Mesendoderm (in vitro differentiated cells): ENCODE results near the gene GNAT3.

Source experiments
- DNase-seq: peaks from one replicate; pipeline ENCODE4 v3.0.0; 2013
- H2AK5ac ChIP-seq: 2 replicates; pipeline ENCODE4 v1.6.1; 2013; ENCODE audit warnings: low read length, inconsistent platforms
- H2BK120ac ChIP-seq: 2 replicates; pipeline ENCODE4 v1.6.1; 2013; ENCODE audit warnings: low read depth, mild to moderate bottlenecking, low read length, moderate library complexity, mixed read lengths
- H2BK15ac ChIP-seq: replicated peaks from 2 replicates; pipeline ENCODE4 v1.6.1; 2013; ENCODE audit warnings: low read depth, mild to moderate bottlenecking, moderate library complexity
- H2BK5ac ChIP-seq: 2 replicates; pipeline ENCODE4 v1.6.1; 2013; ENCODE audit warnings: low read length, inconsistent platforms
- H3K18ac ChIP-seq: 2 replicates; pipeline ENCODE4 v1.6.1; 2013; ENCODE audit warnings: mild to moderate bottlenecking, low read length, mixed read lengths
- H3K23ac ChIP-seq: one replicate; pipeline ENCODE4 v1.6.1; 2013; ENCODE audit warnings: low read length
- H3K27ac ChIP-seq: 2 replicates; pipeline ENCODE4 v1.5.1; 2013; ENCODE audit warnings: low read depth, mild to moderate bottlenecking, inconsistent platforms, low read length, moderate library complexity
- H3K27me3 ChIP-seq: 2 replicates; pipeline ENCODE4 v1.6.1; 2013; ENCODE audit warnings: low read length, control low read depth, mild to moderate bottlenecking, inconsistent platforms; ENCODE audit not compliant: insufficient read depth, poor library complexity
- H3K36me3 ChIP-seq: 2 replicates; pipeline ENCODE4 v1.6.1; 2013; ENCODE audit warnings: low read length, inconsistent platforms; ENCODE audit not compliant: control insufficient read depth, insufficient read depth
- H3K4ac ChIP-seq: one replicate; pipeline ENCODE4 v1.6.1; 2013; ENCODE audit warnings: low read depth, mild to moderate bottlenecking, low read length, moderate library complexity
- H3K4me1 ChIP-seq: 2 replicates; pipeline ENCODE4 v1.6.1; 2013; ENCODE audit warnings: low read depth, low read length, inconsistent platforms; ENCODE audit not compliant: control insufficient read depth
- H3K4me2 ChIP-seq: 2 replicates; pipeline ENCODE4 v1.6.1; 2013; ENCODE audit warnings: low read length
- H3K4me3 ChIP-seq: 2 replicates; pipeline ENCODE4 v1.5.1; 2013; ENCODE audit warnings: mild to moderate bottlenecking, low read length
- H3K56ac ChIP-seq: one replicate; pipeline ENCODE4 v1.6.1; 2013; ENCODE audit warnings: low read length
- H3K79me1 ChIP-seq: 2 replicates; pipeline ENCODE4 v1.6.1; 2013; ENCODE audit warnings: low read length, inconsistent platforms
- H3K79me2 ChIP-seq: 2 replicates; pipeline ENCODE4 v1.6.1; 2013; ENCODE audit warnings: mild to moderate bottlenecking, low read length; ENCODE audit not compliant: control insufficient read depth, insufficient read depth
- H3K9ac ChIP-seq: 2 replicates; pipeline ENCODE4 v1.6.1; 2013; ENCODE audit warnings: low read length, inconsistent platforms
- H4K5ac ChIP-seq: one replicate; pipeline ENCODE4 v1.6.1; 2013; ENCODE audit warnings: low read length
- H4K8ac ChIP-seq: one replicate; pipeline ENCODE4 v1.6.1; 2013; ENCODE audit warnings: low read depth, mild to moderate bottlenecking, control low read depth, low read length, moderate library complexity
- WGBS: extraction: QIAGEN DNeasy Blood & Tissue Kit; methylation state at CpG from one replicate; pipeline ENCODE4 v1.1.7; 2013; ENCODE audit warnings: low lambda C conversion rate, missing lambda C conversion rate; ENCODE audit not compliant: insufficient coverage; ENCODE audit errors: extremely low coverage; 5-methylcytosine and 5-hydroxymethylcytosine counted together

The GNAT3 gene

GRCh38 chr7:80420876-80421275 is 91.0 kb downstream of the GNAT3 start:
- H3K4me1 ChIP-seq = no peaks in the 10 kb centered on the region
- H3K4ac ChIP-seq = no peak overlapping the region
- H2AK5ac ChIP-seq = no peak overlapping the region
- no peaks in the 10 kb centered on the region for H3K36me3 ChIP-seq
- H2BK5ac ChIP-seq = no peak overlapping the region
- no CpG with 5 or more reads among the region's 2 CpGs for WGBS
- H3K18ac ChIP-seq = no peak overlapping the region
- no peak overlapping the region for H3K4me3 ChIP-seq
- H4K8ac ChIP-seq = no peak overlapping the region
- H3K4me2 ChIP-seq = no peak overlapping the region
- H3K9ac ChIP-seq = no peak overlapping the region
- H3K27me3 ChIP-seq = no peaks in the 10 kb centered on the region
- H3K27ac ChIP-seq = no peak overlapping the region
- H3K23ac ChIP-seq = no peak overlapping the region
- no peak overlapping the region for H3K56ac ChIP-seq
- no peak overlapping the region for H2BK15ac ChIP-seq
- H3K79me2 ChIP-seq = no peaks in the 10 kb centered on the region
- no peaks in the 10 kb centered on the region for H3K79me1 ChIP-seq
- H2BK120ac ChIP-seq = no peak overlapping the region
- no peak for DNase-seq
- H4K5ac ChIP-seq = no peak overlapping the region

- DNase-seq = no peak
- Histone ChIP-seq H4K5ac (no peak overlapping the region), H2BK15ac (no peak overlapping the region), H3K36me3 (no peaks in the 10 kb centered on the region), H3K56ac (no peak overlapping the region), H3K9ac (no peak overlapping the region), H3K79me1 (no peaks in the 10 kb centered on the region), H3K4ac (peak overlapping the region; percentile 12), H3K4me2 (no peak overlapping the region), H4K8ac (no peak overlapping the region), H2AK5ac (no peak overlapping the region), H2BK5ac (no peak overlapping the region), H3K79me2 (no peaks in the 10 kb centered on the region), H3K18ac (no peak overlapping the region), H3K23ac (no peak overlapping the region), H3K4me3 (no peak overlapping the region), H2BK120ac (no peak overlapping the region), H3K27me3 (no peaks in the 10 kb centered on the region), H3K4me1 (no peaks in the 10 kb centered on the region), H3K27ac (no peak overlapping the region)
- WGBS = no CpG with 5 or more reads among the region's 6 CpGs
Measured at GRCh38 chr7:80417211-80417793, 94.6 kb downstream of the GNAT3 start.

GRCh38 chr7:80415522-80415921 is 96.3 kb downstream of the GNAT3 start:
- no peaks in the 10 kb centered on the region for H3K4me1 ChIP-seq
- no CpG with 5 or more reads among the region's 1 CpG for WGBS
- no peak overlapping the region for H3K4me2 ChIP-seq
- no peak overlapping the region for H2BK120ac ChIP-seq
- no peak overlapping the region for H4K8ac ChIP-seq
- H3K27ac ChIP-seq = no peak overlapping the region
- H2BK15ac ChIP-seq = no peak overlapping the region
- H3K23ac ChIP-seq = no peak overlapping the region
- H3K4me3 ChIP-seq = no peak overlapping the region
- no peak overlapping the region for H2AK5ac ChIP-seq
- no peak overlapping the region for H3K4ac ChIP-seq
- H4K5ac ChIP-seq = no peak overlapping the region
- H3K79me2 ChIP-seq = no peaks in the 10 kb centered on the region
- no peak overlapping the region for H3K18ac ChIP-seq
- no peak overlapping the region for H3K56ac ChIP-seq
- H3K27me3 ChIP-seq = no peaks in the 10 kb centered on the region
- H3K79me1 ChIP-seq = no peaks in the 10 kb centered on the region
- H2BK5ac ChIP-seq = no peak overlapping the region
- no peak overlapping the region for H3K9ac ChIP-seq
- no peak for DNase-seq
- no peaks in the 10 kb centered on the region for H3K36me3 ChIP-seq

- no peak overlapping the region for H2BK120ac ChIP-seq
- no peak overlapping the region for H3K4me2 ChIP-seq
- H4K8ac ChIP-seq = no peak overlapping the region
- H3K79me1 ChIP-seq = no peaks in the 10 kb centered on the region
- H3K4me3 ChIP-seq = no peak overlapping the region
- H3K4me1 ChIP-seq = no peaks in the 10 kb centered on the region
- no peaks in the 10 kb centered on the region for H3K36me3 ChIP-seq
- DNase-seq = peak; percentile 55
- H3K23ac ChIP-seq = no peak overlapping the region
- no peak overlapping the region for H3K27ac ChIP-seq
- no peak overlapping the region for H2BK5ac ChIP-seq
- no peak overlapping the region for H3K18ac ChIP-seq
- no peak overlapping the region for H3K4ac ChIP-seq
- no peak overlapping the region for H3K9ac ChIP-seq
- H2BK15ac ChIP-seq = no peak overlapping the region
- no peak overlapping the region for H4K5ac ChIP-seq
- H3K27me3 ChIP-seq = no peaks in the 10 kb centered on the region
- H3K79me2 ChIP-seq = no peaks in the 10 kb centered on the region
- H3K56ac ChIP-seq = no peak overlapping the region
- no peak overlapping the region for H2AK5ac ChIP-seq
- no CpG with 5 or more reads among the region's 3 CpGs for WGBS
Measured at GRCh38 chr7:80415114-80415513, 96.8 kb downstream of the GNAT3 start.

GRCh38 chr7:80414331-80414730 is 97.5 kb downstream of the GNAT3 start:
- Histone ChIP-seq H3K27ac (no peak overlapping the region), H3K4me3 (no peak overlapping the region), H2AK5ac (no peak overlapping the region), H4K8ac (no peak overlapping the region), H3K27me3 (no peaks in the 10 kb centered on the region), H3K4ac (no peak overlapping the region), H3K18ac (no peak overlapping the region), H2BK15ac (no peak overlapping the region), H3K79me2 (no peaks in the 10 kb centered on the region), H4K5ac (no peak overlapping the region), H2BK5ac (no peak overlapping the region), H3K36me3 (no peaks in the 10 kb centered on the region), H3K56ac (no peak overlapping the region), H3K23ac (no peak overlapping the region), H3K79me1 (no peaks in the 10 kb centered on the region), H3K9ac (no peak overlapping the region), H3K4me1 (no peaks in the 10 kb centered on the region), H3K4me2 (no peak overlapping the region), H2BK120ac (no peak overlapping the region)
- no CpG with 5 or more reads among the region's 2 CpGs for WGBS
- no peak for DNase-seq

- Histone ChIP-seq H2AK5ac (no peak overlapping the region), H3K4me1 (no peaks in the 10 kb centered on the region), H3K27ac (no peak overlapping the region), H4K5ac (no peak overlapping the region), H3K9ac (no peak overlapping the region), H3K23ac (no peak overlapping the region), H3K27me3 (no peaks in the 10 kb centered on the region), H3K4me2 (no peak overlapping the region), H3K79me2 (no peaks in the 10 kb centered on the region), H2BK5ac (no peak overlapping the region), H3K4me3 (no peak overlapping the region), H4K8ac (no peak overlapping the region), H2BK15ac (no peak overlapping the region), H2BK120ac (no peak overlapping the region), H3K36me3 (no peaks in the 10 kb centered on the region), H3K18ac (no peak overlapping the region), H3K79me1 (no peaks in the 10 kb centered on the region), H3K4ac (no peak overlapping the region), H3K56ac (no peak overlapping the region)
- no peak for DNase-seq
- WGBS = no CpG with 5 or more reads among the region's 3 CpGs
Measured at GRCh38 chr7:80413383-80413945, 98.4 kb downstream of the GNAT3 start.
